ENCODE data around the gene MTERF4. TPM values are rescaled to one million over a fixed set of nuclear protein-coding genes. Genes with fewer than 3 reads are reported as not detected.

Gene MTERF4
- total and polyA plus RNA-seq, 2 of the 8 experiments (the other 6 are each of a cell fraction or from before 2014, with no cell fraction given), result 25.9 to 28.5 TPM

GRCh38 chr2:241067501-241068135, 34.5 kb downstream of the MTERF4 start:
- Histone ChIP-seq H3K79me1 (ENCODE audit: low read depth, low read length) (no peaks in the 10 kb centered on the region), H3K36me3 (ENCODE audit: control insufficient read depth in 2 of 4, insufficient read depth in 4 of 4, low read length in 3 of 4) (no peaks in the 10 kb centered on the region), H4K20me1 (replicated peaks in 1 of 2; ENCODE audit: control insufficient read depth in 1 of 2, insufficient read depth in 2 of 2, low read length in 2 of 2) (no peaks in the 10 kb centered on the region), H4K91ac (replicated peaks; ENCODE audit: insufficient read length, low read length) (no peak overlapping the region), H3K14ac (ENCODE audit: insufficient read length) (no peak overlapping the region), H2BK5ac (ENCODE audit: low read depth, low read length) (no peak overlapping the region), H3K27ac (ENCODE audit: low read depth, low read length) (no peak overlapping the region), H3K18ac (ENCODE audit: extremely low read depth, low read length) (no peak overlapping the region), H3K9me3 (ENCODE audit: insufficient read depth in 2 of 2, low read depth in 1 of 2, low read length in 1 of 2) (no peaks in the 10 kb centered on the region), H3K4me2 (ENCODE audit: insufficient read depth in 1 of 2, low read depth in 2 of 2, low read length in 2 of 2) (no peak overlapping the region), H3K27me3 (replicated peaks in 1 of 4; ENCODE audit: control insufficient read depth in 3 of 4, extremely low read depth in 1 of 4, insufficient read depth in 3 of 4, low read length in 3 of 4) (no peaks in the 10 kb centered on the region), H3K4me1 (replicated peaks in 1 of 4; ENCODE audit: control insufficient read depth in 3 of 4, insufficient read depth in 4 of 4, low read length in 3 of 4) (peaks cover 0 to 9% (median 2%) of the 10 kb centered on the region in 4 experiments; a peak in 3 of 7 replicates), H3K9ac (replicated peaks in 1 of 4; ENCODE audit: extremely low read depth in 1 of 4, low read depth in 3 of 4, low read length in 3 of 4) (no peak overlapping the region), H2BK20ac (ENCODE audit: low read length) (no peak overlapping the region), H2BK15ac (ENCODE audit: low read length) (no peak overlapping the region), H2BK120ac (replicated peaks; ENCODE audit: low read depth, low read length) (no peak overlapping the region), H4K8ac (ENCODE audit: extremely low read depth, insufficient read depth, low read length) (no peak overlapping the region), H3K79me2 (ENCODE audit: control insufficient read depth in 1 of 2, insufficient read depth in 2 of 2, low read length in 2 of 2) (no peaks in the 10 kb centered on the region), H3K23ac (ENCODE audit: insufficient read length) (no peak overlapping the region), H2AFZ (ENCODE audit: low read length) (no peak overlapping the region), H2AK5ac (ENCODE audit: low read depth, low read length) (no peak overlapping the region), H3K23me2 (ENCODE audit: low read depth, low read length) (no peaks in the 10 kb centered on the region), H4K5ac (ENCODE audit: insufficient read length, low read depth, low read length) (no peak overlapping the region), H3K56ac (replicated peaks; ENCODE audit: insufficient read length, low read depth, low read length) (no peak overlapping the region), H2BK12ac (ENCODE audit: low read depth, low read length) (no peak overlapping the region), H3K4me3 (ENCODE audit: extremely low read depth in 1 of 4, insufficient read depth in 2 of 4, low read depth in 3 of 4, low read length in 4 of 4) (no peak overlapping the region), H3K4ac (replicated peaks; ENCODE audit: insufficient read length, low read depth, low read length) (no peak overlapping the region)
- 95% methylated on average over 12 of the region's 21 CpGs; no CpG with 5 or more reads in 1 of the 2 experiments for WGBS, 2 experiments (ENCODE audit: extremely low coverage in 1 of 2, insufficient coverage in 1 of 2, insufficient read length in 1 of 2, insufficient replicate concordance in 2 of 2, low coverage in 1 of 2, low lambda C conversion rate in 2 of 2, missing lambda C conversion rate in 1 of 2)
- DNase-seq (ENCODE audit: low read depth in 1 of 2, low spot score in 2 of 2), result no peak
- ChIA-PET CTCF (ENCODE audit: partially characterized antibody) (interaction anchor here (0.8 to 2.3 kb wide), 11 partner anchors 9 to 216 kb away, joined by 3 to 12 read pairs (median 4); no protein-coding TSS in a partner anchor), POLR2A (ENCODE audit: partially characterized antibody) (no interaction called here)
- no peak for FAIRE-seq
- TF ChIP-seq HDAC6 (IDR thresholded peaks at IDR 0.05; ENCODE audit: low read depth, low read length) (no peak), CEBPB (IDR thresholded peaks at IDR 0.05; ENCODE audit: low read depth, low read length) (no peak), ATF2 (IDR thresholded peaks at IDR 0.05; ENCODE audit: low read length) (no peak), CTBP2 (IDR thresholded peaks at IDR 0.05; ENCODE audit: borderline replicate concordance, insufficient read depth, insufficient read length, low read length) (no peak), SP2 (IDR thresholded peaks at IDR 0.05; ENCODE audit: low read length) (no peak), TAF1 (IDR thresholded peaks at IDR 0.05; ENCODE audit: low read depth, low read length) (no peak)

Measured in H1 (cell line).